ENCODE measurements around the gene PCDH8.
A peak's percentile ranks its signal among the peaks of the same experiment; 100 is the strongest.
"Not testable (repeated sequence)": the region's sequence is repeated elsewhere in the genome, so short reads cannot be mapped to it uniquely, and the experiment has no call there.

Gene PCDH8

GRCh38 chr13:52850396-52851136 is 2.1 kb upstream of the PCDH8 start:
- DNase-seq, result peak; percentile 84

DNA sequence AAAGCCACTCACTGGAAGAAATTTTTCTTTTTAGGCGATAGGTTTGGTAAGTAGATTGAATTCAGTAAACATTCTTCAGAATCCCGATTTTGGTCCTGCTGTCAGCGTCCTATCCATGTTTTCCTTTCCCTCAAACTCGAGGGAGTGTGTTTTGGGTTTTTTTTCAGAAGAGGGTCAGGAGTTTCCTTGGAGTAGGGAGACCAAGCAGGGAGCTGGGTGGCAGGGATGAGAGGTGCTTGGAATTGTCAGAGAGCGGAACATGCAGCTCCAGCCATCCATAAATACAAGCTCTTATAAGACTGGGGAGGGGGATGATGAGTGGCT is 1.6 kb upstream of the PCDH8 start:
- no peak for DNase-seq

DNA sequence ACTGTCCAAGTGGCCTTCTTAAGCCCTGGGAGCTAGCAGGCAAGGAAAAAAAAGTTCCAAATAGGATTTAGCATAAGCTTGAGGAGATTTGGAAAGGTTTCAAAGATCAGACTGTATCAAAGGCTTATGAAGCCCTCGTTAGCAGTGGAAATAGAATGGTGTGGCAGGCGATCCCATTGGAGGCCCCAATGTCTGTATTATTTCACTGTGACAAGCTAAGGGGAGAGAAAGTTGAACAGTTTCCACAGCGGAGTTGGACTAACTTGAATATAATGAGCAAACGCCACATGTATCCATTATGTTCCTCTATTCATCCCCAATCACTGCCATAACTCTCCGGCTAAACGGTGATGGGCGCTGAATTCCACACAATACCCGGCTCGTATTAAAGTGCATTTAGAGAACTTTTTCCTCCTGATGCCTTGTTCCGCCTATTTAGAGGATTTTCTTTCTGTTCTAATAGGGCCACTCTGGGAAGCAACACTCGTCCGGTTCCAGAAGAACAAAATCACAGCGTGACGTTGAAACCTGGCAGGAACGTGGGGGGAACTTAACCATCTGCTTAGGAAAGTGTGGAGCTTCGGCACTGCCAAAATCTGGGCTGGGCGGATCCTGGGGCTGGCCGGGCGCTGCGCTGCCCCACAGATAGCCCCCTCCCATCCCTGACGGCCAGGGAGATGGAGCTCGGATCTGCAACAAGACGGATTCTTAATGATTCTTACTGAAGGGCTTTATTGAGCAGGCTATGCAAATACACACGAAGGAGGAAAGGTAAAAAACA is 1.0 kb upstream of the PCDH8 start:
- peak; percentile 98 for DNase-seq

- DNase-seq, result no peak
Measured at GRCh38 chr13:52847682-52848432, 583 bp downstream of the PCDH8 start.

DNA sequence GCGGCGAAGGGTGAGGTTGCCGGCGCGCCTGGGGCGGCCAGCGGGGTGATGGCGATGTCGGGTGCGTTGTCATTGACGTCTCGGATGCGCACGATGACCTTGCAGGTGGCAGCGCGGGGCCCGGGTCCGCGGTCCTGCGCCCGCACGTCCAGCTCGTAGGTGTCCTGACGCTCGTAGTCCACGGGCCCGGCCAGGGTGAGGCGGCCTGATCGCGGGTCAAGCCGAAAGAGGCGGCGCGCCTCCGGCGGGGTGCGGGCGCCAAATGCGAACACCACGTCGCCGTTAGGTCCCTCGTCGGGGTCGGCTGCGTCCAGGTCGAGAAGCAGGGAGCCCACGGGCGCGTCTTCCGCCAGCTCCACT is 1.1 kb downstream of the PCDH8 start:
- DNase-seq, result no peak

GRCh38 chr13:52846567-52847321 is 1.7 kb downstream of the PCDH8 start:
- peak; percentile 50 for DNase-seq

GRCh38 chr13:52845766-52846566 is 2.5 kb downstream of the PCDH8 start:
- peak; percentile 93 for DNase-seq

DNA sequence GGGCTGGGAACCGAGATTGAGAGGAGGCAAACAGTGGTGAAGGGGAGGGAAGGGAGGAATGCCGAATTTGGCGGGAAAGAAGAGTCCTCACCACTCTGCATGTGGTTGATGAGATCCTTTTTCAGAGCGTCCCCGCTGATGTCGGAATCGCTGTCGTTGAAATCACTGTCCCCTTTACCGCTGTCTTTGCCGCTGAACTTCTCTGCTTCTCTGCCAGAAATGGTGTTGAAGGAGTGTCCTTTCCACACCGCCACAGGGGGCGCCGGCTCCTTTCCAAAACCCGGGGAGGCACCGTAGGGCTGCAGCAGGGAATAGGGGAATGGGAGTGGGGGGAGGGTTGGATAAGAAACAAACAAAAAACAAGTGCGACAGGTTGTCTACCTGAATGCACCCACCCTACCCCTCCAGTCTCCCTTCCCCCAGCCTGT is 3.1 kb downstream of the PCDH8 start:
- peak; percentile 91 for DNase-seq

GRCh38 chr13:52844836-52845235 is 3.6 kb downstream of the PCDH8 start:
- DNase-seq, result no peak

GRCh38 chr13:52842441-52842840 is 6.0 kb downstream of the PCDH8 start:
- DNase-seq, result peak; percentile 25

- no peak for DNase-seq
Measured at GRCh38 chr13:52840066-52840465, 8.4 kb downstream of the PCDH8 start.

GRCh38 chr13:52838433-52839107 is 9.9 kb downstream of the PCDH8 start:
- peak; percentile 27 for DNase-seq

DNA sequence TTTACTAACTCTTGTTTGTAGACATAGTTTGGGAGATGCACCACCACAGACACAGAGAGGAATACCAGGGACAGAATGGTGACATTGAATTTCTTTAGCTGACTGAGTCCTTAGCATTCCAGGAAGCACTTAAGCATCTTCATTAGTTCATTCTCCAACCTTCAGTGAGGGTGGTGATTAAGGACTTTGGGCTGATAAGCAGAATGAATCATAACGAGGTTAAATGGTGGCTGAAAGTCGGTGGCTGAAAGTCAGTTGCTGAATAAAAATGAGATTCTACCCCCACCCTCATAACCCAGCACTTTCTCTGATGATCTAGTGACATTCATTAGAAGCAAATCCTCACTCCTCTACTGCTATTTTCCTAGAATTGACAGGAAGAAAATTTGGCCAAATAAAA is 10.6 kb downstream of the PCDH8 start:
- no peak for DNase-seq

DNA sequence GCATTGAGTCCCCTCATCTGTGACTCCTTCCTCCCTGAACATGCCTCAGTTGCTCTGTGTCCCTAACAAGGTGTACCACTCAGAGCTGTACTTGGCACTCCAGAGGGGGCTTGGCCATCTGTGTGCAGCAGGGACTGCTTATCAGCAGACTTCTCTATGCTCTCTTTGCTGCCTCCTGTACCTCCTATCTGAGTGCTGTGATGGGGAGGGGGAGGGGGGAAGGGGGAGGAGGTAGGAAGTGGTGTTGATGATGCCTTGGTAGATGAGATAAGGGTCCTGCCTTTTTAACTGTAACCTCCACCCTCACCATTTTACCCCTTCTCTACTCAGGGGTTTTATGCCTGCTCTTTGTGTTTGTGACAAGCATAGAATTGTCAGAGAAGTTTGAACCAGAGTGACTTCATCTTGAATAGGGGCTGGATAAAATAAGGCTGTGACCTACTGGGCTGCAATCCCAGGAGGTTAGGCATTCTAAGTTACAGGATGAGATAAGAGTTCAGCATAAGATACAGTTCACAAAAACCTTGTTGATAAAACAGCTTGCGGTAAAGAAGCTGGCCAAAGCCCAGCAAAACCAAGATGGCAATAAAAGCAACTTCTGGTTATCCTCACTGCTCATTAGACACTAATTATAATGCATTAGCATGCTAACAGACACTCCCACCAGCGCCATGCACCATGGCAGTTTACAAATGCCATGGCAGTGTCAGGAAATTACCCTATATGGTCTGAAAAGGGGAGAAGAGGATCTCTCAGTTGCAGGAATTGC is 13.2 kb downstream of the PCDH8 start:
- no peak for DNase-seq

DNA sequence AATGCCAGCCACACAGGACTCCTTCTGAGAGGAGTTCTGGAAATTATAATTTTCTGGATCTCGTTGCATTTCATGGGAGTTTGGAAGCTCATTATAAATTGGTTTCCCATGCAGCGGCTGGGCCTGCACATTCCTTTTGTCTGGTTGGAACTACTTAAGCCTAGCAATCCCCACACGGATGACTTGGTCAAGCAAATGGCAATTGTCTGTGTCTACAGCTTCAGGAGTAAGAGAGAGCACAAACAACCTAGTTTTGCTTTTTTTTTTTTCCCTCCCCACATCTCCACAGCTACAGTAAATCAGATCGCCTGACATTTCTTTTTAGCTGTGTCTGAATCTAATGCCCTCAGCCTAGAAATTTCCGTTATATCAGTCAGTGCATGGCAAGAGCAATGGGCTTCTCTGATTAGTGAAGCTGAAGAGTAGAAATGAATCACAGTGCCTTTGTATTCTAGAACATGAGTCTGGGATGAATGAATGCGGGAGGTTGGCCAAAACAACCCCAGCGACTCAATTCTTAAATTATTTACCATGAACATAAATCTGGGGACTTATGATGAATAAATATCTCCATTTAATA is 15.1 kb downstream of the PCDH8 start:
- no peak for DNase-seq

GRCh38 chr13:52832313-52832712 is 16.1 kb downstream of the PCDH8 start:
- DNase-seq, result peak; percentile 36

DNA sequence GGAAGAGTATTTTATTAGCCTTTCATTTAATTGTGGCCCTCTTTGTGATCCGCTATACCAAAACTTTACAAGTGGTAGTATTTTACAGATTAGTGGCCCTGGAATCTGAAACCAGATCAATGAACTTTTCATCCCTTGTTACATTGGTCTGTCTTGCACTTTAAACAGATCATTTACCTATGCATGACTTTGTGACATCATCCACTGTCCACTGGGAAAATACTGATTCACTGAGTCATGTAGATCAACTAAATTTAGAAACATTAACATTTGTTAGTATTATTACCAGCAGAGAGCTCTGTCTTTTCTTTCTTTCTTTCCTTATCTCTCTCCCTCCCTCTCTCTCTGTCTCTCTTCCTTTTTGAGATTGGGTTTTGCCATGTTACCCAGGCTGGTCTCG is 17.5 kb downstream of the PCDH8 start:
- peak; percentile 36 for DNase-seq

DNA sequence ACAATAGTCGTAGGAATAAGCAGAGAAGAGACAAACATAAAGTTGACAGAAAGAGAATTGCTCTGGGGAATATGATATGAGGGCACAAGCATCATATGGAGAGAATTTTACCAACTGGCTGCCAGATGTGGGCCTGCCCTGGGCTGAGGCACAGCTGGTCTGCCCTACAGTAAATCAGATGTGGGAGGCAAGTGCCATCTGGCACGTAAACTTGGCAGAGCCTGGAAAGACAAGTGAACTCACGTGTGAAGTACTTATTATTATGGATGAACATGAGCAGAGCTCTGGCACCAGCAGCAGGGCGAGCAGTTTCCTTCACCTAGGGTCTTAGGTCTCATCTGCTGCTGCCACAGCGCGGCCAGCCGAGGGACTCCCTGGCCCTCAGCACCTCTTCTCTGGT is 20.6 kb downstream of the PCDH8 start:
- peak; percentile 63 for DNase-seq

DNA sequence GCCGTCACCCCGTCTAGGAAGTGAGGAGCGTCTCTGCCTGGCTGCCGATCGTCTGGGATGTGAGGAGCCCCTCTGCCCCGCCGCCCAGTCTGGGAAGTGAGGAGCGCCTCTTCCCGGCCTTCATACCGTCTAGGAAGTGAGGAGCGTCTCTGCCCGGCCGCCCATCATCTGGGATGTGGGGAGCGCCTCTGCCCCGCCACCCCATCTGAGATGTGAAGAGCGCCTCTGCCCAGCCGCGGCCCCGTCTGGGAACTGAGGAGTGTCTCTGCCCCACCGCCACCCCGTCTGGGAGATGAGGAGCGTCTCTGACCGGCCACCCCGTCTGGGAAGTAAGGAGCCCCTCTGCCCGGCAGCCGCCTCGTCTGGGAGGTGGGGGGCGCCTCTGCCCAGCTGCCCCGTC is 30.6 kb downstream of the PCDH8 start:
- DNase-seq, result not testable (repeated sequence)

GRCh38 chr13:52815330-52815729 is 33.1 kb downstream of the PCDH8 start:
- DNase-seq, result no peak

Measured in NCI-H82 (cell line).